ENCODE results near the gene MPEG1. TPM values are rescaled to one million over a fixed set of nuclear protein-coding genes. Genes with fewer than 3 reads are reported as not detected.

The MPEG1 gene
- total and polyA plus RNA-seq, 5 experiments from 2014 or later, result 0.30 to 5.9 (median 3.1) TPM; not detected in 1

- peaks cover 0 to 8% (median 0%) of the 10 kb centered on the region in 5 donors for H3K27me3 Mint-ChIP-seq
- POLR2A ChIA-PET, result no interaction called here
- H3K9me3 Mint-ChIP-seq, result no peaks in the 10 kb centered on the region
- peak overlapping the region; percentile 79 to 95 (median 90) for H3K4me3 Mint-ChIP-seq
- peaks cover 6 to 17% (median 12%) of the 10 kb centered on the region in 4 donors for H3K4me1 Mint-ChIP-seq
- no peak for ATAC-seq
- no peaks in the 10 kb centered on the region for H3K36me3 Mint-ChIP-seq
- peak in 2 of 10 donors; percentile 1 to 39 for DNase-seq
- peak overlapping the region in 7 of 10 donors; percentile 34 to 86 (median 58) for H3K27ac Mint-ChIP-seq
Measured at GRCh38 chr11:59173080-59173963, 39.4 kb downstream of the MPEG1 start.

- Mint-ChIP-seq H3K27me3 (peaks cover 0 to 8% (median 0%) of the 10 kb centered on the region in 5 donors), H3K36me3 (no peaks in the 10 kb centered on the region), H3K27ac (peak overlapping the region in 7 of 10 donors; percentile 34 to 86 (median 58)), H3K4me3 (peak overlapping the region; percentile 79 to 95 (median 90)), H3K9me3 (no peaks in the 10 kb centered on the region), H3K4me1 (peaks cover 6 to 17% (median 12%) of the 10 kb centered on the region in 4 donors)
- peak; percentile 29 to 43 for ATAC-seq
- DNase-seq, result peak in 7 of 10 donors; percentile 10 to 68 (median 27)
- POLR2A ChIA-PET, result interaction anchor here (1.0 kb wide), 2 partner anchors 36 to 77 kb away, joined by 3 read pairs; no protein-coding TSS in a partner anchor
Measured at GRCh38 chr11:59172345-59173079, 40.2 kb downstream of the MPEG1 start.

GRCh38 chr11:59171508-59172322, 41.0 kb downstream of the MPEG1 start, which contains the start of gene DTX4:
DTX4 (plus strand) TSS chr11:59172132; CDS start chr11:59172596, 464 bp downstream.
- peak; percentile 85 to 89 for ATAC-seq
- Mint-ChIP-seq H3K9me3 (no peaks in the 10 kb centered on the region), H3K36me3 (no peaks in the 10 kb centered on the region), H3K27ac (peak within 1 kb of the TSS in 7 of 10 donors; percentile 34 to 86 (median 58)), H3K4me3 (peak within 1 kb of the TSS; percentile 79 to 95 (median 90)), H3K4me1 (peaks cover 6 to 17% (median 12%) of the 10 kb centered on the region in 4 donors), H3K27me3 (peaks cover 0 to 11% (median 0%) of the 10 kb centered on the region in 5 donors)
- POLR2A ChIA-PET, result interaction anchor here (0.8 to 1.2 kb wide), 5 partner anchors 27 to 258 kb away, joined by 3 to 4 read pairs (median 3); no protein-coding TSS in a partner anchor
- DNase-seq, result peak; percentile 78 to 93 (median 85)

GRCh38 chr11:59164028-59164427, 48.7 kb downstream of the MPEG1 start:
- no peak for DNase-seq
- H3K4me1 Mint-ChIP-seq, result no peaks in the 10 kb centered on the region
- H3K27me3 Mint-ChIP-seq, result peaks cover 5 to 38% (median 13%) of the 10 kb centered on the region in 5 donors

More at GRCh38 chr11:59164028-59164427, 48.7 kb downstream of the MPEG1 start:
- POLR2A ChIA-PET, result interaction anchor here (1.2 kb wide), 1 partner anchor 11 kb away, joined by 3 read pairs; no protein-coding TSS in a partner anchor
- no peak for ATAC-seq
- Mint-ChIP-seq H3K9me3 (no peaks in the 10 kb centered on the region), H3K4me3 (no peak overlapping the region), H3K36me3 (no peaks in the 10 kb centered on the region), H3K27ac (no peak overlapping the region)

Other genes with a start within 250 kb of the MPEG1 start
- not detected for gene GLYATL1B, start 126.6 kb downstream of the MPEG1 start, total RNA-seq
- gene GLYATL1B, start 126.6 kb downstream of the MPEG1 start, polyA plus RNA-seq, result not detected
- gene FAM111B, start 105.7 kb downstream of the MPEG1 start, total RNA-seq, result 1 to 10 TPM; 2.9 to 4.6 TPM
- not detected for gene FAM111B, start 105.7 kb downstream of the MPEG1 start, polyA plus RNA-seq
- gene FAM111A, start 70.1 kb downstream of the MPEG1 start, total RNA-seq, result 100 to 1,000 TPM; 113 to 117 TPM
- 10 to 100 TPM; 21.7 to 26.4 (median 22.9) TPM for gene FAM111A, start 70.1 kb downstream of the MPEG1 start, polyA plus RNA-seq
- gene DTX4, start 40.8 kb downstream of the MPEG1 start, total RNA-seq, result 1 to 10 TPM; 3.3 to 3.5 TPM
- gene DTX4, start 40.8 kb downstream of the MPEG1 start, polyA plus RNA-seq, result under 1 TPM; 0.02 to 0.64 (median 0.14) TPM
- not detected for gene OR5AN1, start 146.0 kb upstream of the MPEG1 start, total RNA-seq
- not detected for gene OR5AN1, start 146.0 kb upstream of the MPEG1 start, polyA plus RNA-seq
- not detected for gene OR5A2, start 213.5 kb upstream of the MPEG1 start, total RNA-seq
- not detected for gene OR5A2, start 213.5 kb upstream of the MPEG1 start, polyA plus RNA-seq
- gene OR5A1, start 223.5 kb upstream of the MPEG1 start, total RNA-seq, result not detected
- not detected for gene OR5A1, start 223.5 kb upstream of the MPEG1 start, polyA plus RNA-seq
- not detected for gene OR4D6, start 244.0 kb upstream of the MPEG1 start, total RNA-seq
- gene OR4D6, start 244.0 kb upstream of the MPEG1 start, polyA plus RNA-seq, result not detected

Data from naive thymus-derived CD8-positive, alpha-beta T cell (primary cell).